Measurements from ENCODE around the gene MARK2. TPM values are rescaled to one million over a fixed set of nuclear protein-coding genes. Genes with fewer than 3 reads are reported as not detected.

The MARK2 gene
- total and polyA plus RNA-seq, 2 of the 8 experiments (the other 6 are each of a cell fraction or from before 2014, with no cell fraction given) = 19.3 to 58.5 TPM

GRCh38 chr11:63922673-63923192 is 83.8 kb downstream of the MARK2 start:
- DNase-seq (ENCODE audit: low read depth in 1 of 2, low spot score in 2 of 2) = no peak
- Histone ChIP-seq H3K56ac (replicated peaks; ENCODE audit: insufficient read length, low read depth, low read length) (no peak overlapping the region), H3K4ac (replicated peaks; ENCODE audit: insufficient read length, low read depth, low read length) (no peak overlapping the region), H2AFZ (ENCODE audit: low read length) (no peak overlapping the region), H2BK15ac (ENCODE audit: low read length) (peak overlapping the region; percentile 61; the same call in 1 of the 2 replicates), H4K5ac (ENCODE audit: insufficient read length, low read depth, low read length) (no peak overlapping the region), H3K9me3 (ENCODE audit: insufficient read depth in 2 of 2, low read depth in 1 of 2, low read length in 1 of 2) (no peaks in the 10 kb centered on the region), H2BK20ac (ENCODE audit: low read length) (0 out of 2 replicates have a peak overlapping the region, but pooled peaks have one; percentile 18), H4K20me1 (replicated peaks in 1 of 2; ENCODE audit: control insufficient read depth in 1 of 2, insufficient read depth in 2 of 2, low read length in 2 of 2) (no peaks in the 10 kb centered on the region), H3K36me3 (ENCODE audit: control insufficient read depth in 2 of 4, insufficient read depth in 4 of 4, low read length in 3 of 4) (no peaks in the 10 kb centered on the region), H3K4me1 (replicated peaks in 1 of 4; ENCODE audit: control insufficient read depth in 3 of 4, insufficient read depth in 4 of 4, low read length in 3 of 4) (peaks cover 2 to 24% (median 22%) of the 10 kb centered on the region in 4 experiments), H3K18ac (ENCODE audit: extremely low read depth, low read length) (no peak overlapping the region; the same call in 1 of the 2 replicates), H3K79me1 (ENCODE audit: low read depth, low read length) (no peaks in the 10 kb centered on the region), H4K91ac (replicated peaks; ENCODE audit: insufficient read length, low read length) (no peak overlapping the region), H2BK5ac (ENCODE audit: low read depth, low read length) (0 out of 2 replicates have a peak overlapping the region, but pooled peaks have one; percentile 35), H3K9ac (replicated peaks in 1 of 4; ENCODE audit: extremely low read depth in 1 of 4, low read depth in 3 of 4, low read length in 3 of 4) (no peak overlapping the region), H3K14ac (ENCODE audit: insufficient read length) (no peak overlapping the region), H3K27ac (ENCODE audit: low read depth, low read length) (no peak overlapping the region), H3K23ac (ENCODE audit: insufficient read length) (no peak overlapping the region), H4K8ac (ENCODE audit: extremely low read depth, insufficient read depth, low read length) (no peak overlapping the region; the same call in 1 of the 2 replicates), H3K79me2 (ENCODE audit: control insufficient read depth in 1 of 2, insufficient read depth in 2 of 2, low read length in 2 of 2) (no peaks in the 10 kb centered on the region), H3K27me3 (replicated peaks in 1 of 4; ENCODE audit: control insufficient read depth in 3 of 4, extremely low read depth in 1 of 4, insufficient read depth in 3 of 4, low read length in 3 of 4) (peaks cover 0 to 5% (median 0%) of the 10 kb centered on the region in 4 experiments; a peak in 2 of 7 replicates), H3K4me2 (ENCODE audit: insufficient read depth in 1 of 2, low read depth in 2 of 2, low read length in 2 of 2) (no peak overlapping the region), H3K23me2 (ENCODE audit: low read depth, low read length) (peaks cover 17% of the 10 kb centered on the region), H2BK120ac (replicated peaks; ENCODE audit: low read depth, low read length) (no peak overlapping the region), H2AK5ac (ENCODE audit: low read depth, low read length) (peak overlapping the region; percentile 86; the same call in 1 of the 2 replicates), H3K4me3 (ENCODE audit: extremely low read depth in 1 of 4, insufficient read depth in 2 of 4, low read depth in 3 of 4, low read length in 4 of 4) (no peak overlapping the region), H2BK12ac (ENCODE audit: low read depth, low read length) (0 out of 2 replicates have a peak overlapping the region, but pooled peaks have one; percentile 60)
- WGBS, 2 experiments (ENCODE audit: extremely low coverage in 1 of 2, insufficient coverage in 1 of 2, insufficient read length in 1 of 2, insufficient replicate concordance in 2 of 2, low coverage in 1 of 2, low lambda C conversion rate in 2 of 2, missing lambda C conversion rate in 1 of 2) = 70% methylated on average over 2 of the region's 2 CpGs; no CpG with 5 or more reads in 1 of the 2 experiments
- TF ChIP-seq CREB1 (IDR thresholded peaks at IDR 0.05) = no peak
- TF ChIP-seq RFX5 (IDR thresholded peaks at IDR 0.05; ENCODE audit: borderline replicate concordance, low read depth, low read length) = no peak
- TF ChIP-seq ASH2L (IDR thresholded peaks at IDR 0.05; ENCODE audit: low read length) = no peak
- no peak for TF ChIP-seq ATF2 (IDR thresholded peaks at IDR 0.05; ENCODE audit: low read length)
- TF ChIP-seq SIX5 (IDR thresholded peaks at IDR 0.05; ENCODE audit: low read depth, low read length) = no peak
- FAIRE-seq = no peak
- ChIA-PET CTCF (ENCODE audit: partially characterized antibody) (interaction anchor here (1.0 to 9.3 kb wide), 6 partner anchors 8 to 86 kb away, joined by 3 to 129 read pairs (median 18); partner anchors contain the start of genes MARK2 and NAA40), POLR2A (ENCODE audit: partially characterized antibody) (interaction anchor here (1.2 to 10.7 kb wide), 2 partner anchors 12 to 21 kb away, joined by 3 to 173 read pairs; partner anchors contain the start of gene NAA40)
